Duodenal mucosa (tissue), 2 donors: ENCODE measurements around the gene SUPT20H.

ENCODE experiments used
- H3K27ac ChIP-seq: one replicate; pipeline ENCODE4 v1.7.0; 2013; ENCODE audit warnings: low read depth, low read length
- H3K27me3 ChIP-seq, 2 donors: one replicate each; pipeline ENCODE4 v1.7.0; 2013; ENCODE audit warnings: low read length in 2 of 2, control low read depth in 1 of 2; ENCODE audit not compliant: insufficient read depth in 2 of 2, control insufficient read depth in 1 of 2
- H3K36me3 ChIP-seq, 2 donors: one replicate each; pipeline ENCODE4 v1.7.0; 2013; ENCODE audit warnings: low read length in 2 of 2, control low read depth in 1 of 2; ENCODE audit not compliant: insufficient read depth in 2 of 2, control insufficient read depth in 1 of 2
- H3K4me1 ChIP-seq, 2 donors: one replicate each; pipeline ENCODE4 v1.7.0; 2013; ENCODE audit warnings: low read length in 2 of 2, control low read depth in 1 of 2; ENCODE audit not compliant: insufficient read depth in 2 of 2, control insufficient read depth in 1 of 2
- H3K4me3 ChIP-seq, 2 donors: one replicate each; pipeline ENCODE4 v1.7.0; 2013; ENCODE audit warnings: low read length in 2 of 2, low read depth in 1 of 2
- H3K9ac ChIP-seq, 2 donors: one replicate each; pipeline ENCODE4 v1.7.0; 2013; ENCODE audit warnings: low read length in 2 of 2, low read depth in 1 of 2
- H3K9me3 ChIP-seq, 2 donors: one replicate each; pipeline ENCODE4 v1.7.0; 2013; ENCODE audit warnings: low read length in 2 of 2, control low read depth in 1 of 2; ENCODE audit not compliant: control insufficient read depth in 1 of 2

Gene SUPT20H

GRCh38 chr13:37058910-37059847 is at the start of gene SUPT20H:
Gene SUPT20H, minus strand, starts transcription at chr13:37059688. Its CDS starts 8,198 bp downstream, at chr13:37051490.
- Histone ChIP-seq H3K27me3 (no peaks in the 10 kb centered on the region), H3K4me3 (peak within 1 kb of the TSS; percentile 87 to 98), H3K4me1 (peaks cover 11 to 14% of the 10 kb centered on the region in 2 donors), H3K9me3 (no peaks in the 10 kb centered on the region), H3K9ac (peak within 1 kb of the TSS; percentile 81 to 86), H3K36me3 (peaks cover 0 to 5% of the 10 kb centered on the region in 2 donors), H3K27ac (peak within 1 kb of the TSS; percentile 90)

DNA sequence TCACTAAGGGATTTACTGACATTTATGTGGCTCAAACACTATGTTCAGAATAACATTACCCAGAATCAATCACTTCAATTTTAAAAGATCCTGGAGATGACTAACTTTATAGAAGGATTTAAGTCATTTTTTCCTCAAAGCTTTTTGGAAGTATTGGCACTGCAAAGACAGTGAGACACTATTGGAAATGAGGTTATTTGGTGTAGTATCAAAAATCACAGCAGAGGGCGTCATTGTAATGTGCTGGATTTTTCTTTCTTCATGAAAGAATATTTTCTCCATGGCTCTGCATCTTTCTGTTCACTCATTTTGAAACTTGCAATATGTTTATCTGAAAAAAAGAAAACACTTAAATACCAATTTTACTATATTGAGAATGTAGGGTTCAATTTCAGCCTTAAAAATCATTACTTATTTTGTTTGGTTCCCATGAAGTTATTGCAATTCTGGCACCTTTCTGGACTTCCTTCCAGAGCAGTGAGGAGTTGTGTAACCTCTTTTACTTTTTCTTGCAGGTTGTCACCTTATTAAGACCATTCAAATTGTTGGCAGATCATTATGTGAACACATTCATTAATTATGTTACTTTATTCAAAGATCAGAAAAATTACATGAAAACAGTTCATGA is 49.7 kb upstream of the SUPT20H start:
- H3K27me3 ChIP-seq, result no peaks in the 10 kb centered on the region
- no peaks in the 10 kb centered on the region for H3K9me3 ChIP-seq
- H3K27ac ChIP-seq, result no peak overlapping the region
- H3K4me1 ChIP-seq, result no peaks in the 10 kb centered on the region
- H3K36me3 ChIP-seq, result no peaks in the 10 kb centered on the region
- no peak overlapping the region for H3K4me3 ChIP-seq
- no peak overlapping the region for H3K9ac ChIP-seq

DNA sequence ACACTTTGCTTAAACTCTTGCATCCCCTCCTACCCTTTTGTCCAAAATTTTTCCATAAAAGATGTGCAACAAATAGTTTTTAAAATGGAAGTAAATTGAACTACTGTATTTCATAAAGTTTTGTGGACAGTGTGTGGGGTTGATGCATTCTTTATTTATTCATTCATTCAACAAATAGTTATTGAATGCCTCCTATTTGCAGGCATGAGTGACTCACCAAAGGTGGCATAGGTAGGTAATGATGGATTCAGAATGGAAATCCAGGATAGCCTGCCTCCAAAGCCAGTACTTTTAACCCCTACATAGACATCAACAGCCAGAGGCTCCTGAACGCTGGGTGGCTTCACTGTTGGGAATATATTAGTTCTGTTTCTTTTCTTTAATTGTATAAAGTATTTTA is 48.4 kb upstream of the SUPT20H start:
- Histone ChIP-seq H3K36me3 (no peaks in the 10 kb centered on the region), H3K27ac (no peak overlapping the region), H3K4me1 (no peaks in the 10 kb centered on the region), H3K9ac (no peak overlapping the region), H3K27me3 (no peaks in the 10 kb centered on the region), H3K9me3 (no peaks in the 10 kb centered on the region), H3K4me3 (no peak overlapping the region)

DNA sequence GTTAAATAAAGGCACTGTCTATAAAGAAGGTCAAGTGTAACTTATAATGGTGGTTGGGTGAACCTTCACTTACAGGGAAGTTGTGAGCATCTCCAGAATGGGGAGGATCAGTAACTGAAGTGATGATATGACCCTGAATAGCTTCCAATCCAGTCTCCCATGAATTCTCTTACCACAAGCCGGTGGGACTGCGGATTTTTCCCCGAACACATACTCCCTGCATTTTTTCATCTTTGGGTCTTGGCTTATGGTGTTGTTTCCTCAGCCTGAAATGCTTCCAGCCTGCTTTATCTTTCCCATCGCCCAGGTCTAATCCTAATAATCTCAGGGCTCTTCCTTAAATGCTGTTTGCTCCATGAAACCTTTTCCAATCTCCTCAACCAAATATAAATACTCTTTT is 48.0 kb upstream of the SUPT20H start:
- H3K27ac ChIP-seq, result no peak overlapping the region
- no peak overlapping the region for H3K9ac ChIP-seq
- no peaks in the 10 kb centered on the region for H3K36me3 ChIP-seq
- H3K4me1 ChIP-seq, result no peaks in the 10 kb centered on the region
- H3K9me3 ChIP-seq, result no peaks in the 10 kb centered on the region
- no peaks in the 10 kb centered on the region for H3K27me3 ChIP-seq
- no peak overlapping the region for H3K4me3 ChIP-seq

- H3K4me3 ChIP-seq, result no peak overlapping the region
- no peak overlapping the region for H3K9ac ChIP-seq
- H3K27ac ChIP-seq, result no peak overlapping the region
- H3K36me3 ChIP-seq, result no peaks in the 10 kb centered on the region
- H3K4me1 ChIP-seq, result no peaks in the 10 kb centered on the region
- H3K27me3 ChIP-seq, result no peaks in the 10 kb centered on the region
- no peaks in the 10 kb centered on the region for H3K9me3 ChIP-seq
Observed at GRCh38 chr13:37106642-37107041, 47.2 kb upstream of the SUPT20H start.

- Histone ChIP-seq H3K9me3 (no peaks in the 10 kb centered on the region), H3K4me1 (no peaks in the 10 kb centered on the region), H3K36me3 (no peaks in the 10 kb centered on the region), H3K9ac (no peak within 1 kb of the TSS), H3K27ac (no peak within 1 kb of the TSS), H3K27me3 (no peaks in the 10 kb centered on the region), H3K4me3 (no peak within 1 kb of the TSS)
Observed at GRCh38 chr13:37105251-37105714, 45.8 kb upstream of the SUPT20H start, which contains the start of gene CSNK1A1L. Gene CSNK1A1L, minus strand, starts transcription at chr13:37105664. Its CDS starts 408 bp downstream, at chr13:37105256.

- H3K9me3 ChIP-seq, result no peaks in the 10 kb centered on the region
- no peak overlapping the region for H3K4me3 ChIP-seq
- no peaks in the 10 kb centered on the region for H3K36me3 ChIP-seq
- H3K4me1 ChIP-seq, result no peaks in the 10 kb centered on the region
- H3K27me3 ChIP-seq, result no peaks in the 10 kb centered on the region
- H3K27ac ChIP-seq, result no peak overlapping the region
- H3K9ac ChIP-seq, result no peak overlapping the region
Observed at GRCh38 chr13:37102896-37103295, 43.4 kb upstream of the SUPT20H start.

- no peak overlapping the region for H3K9ac ChIP-seq
- H3K27ac ChIP-seq, result no peak overlapping the region
- no peaks in the 10 kb centered on the region for H3K27me3 ChIP-seq
- H3K4me1 ChIP-seq, result no peaks in the 10 kb centered on the region
- no peaks in the 10 kb centered on the region for H3K36me3 ChIP-seq
- no peaks in the 10 kb centered on the region for H3K9me3 ChIP-seq
- H3K4me3 ChIP-seq, result no peak overlapping the region
Observed at GRCh38 chr13:37101201-37101600, 41.7 kb upstream of the SUPT20H start.

- Histone ChIP-seq H3K27ac (no peak overlapping the region), H3K36me3 (no peaks in the 10 kb centered on the region), H3K9me3 (no peaks in the 10 kb centered on the region), H3K4me3 (no peak overlapping the region), H3K9ac (no peak overlapping the region), H3K4me1 (no peaks in the 10 kb centered on the region), H3K27me3 (no peaks in the 10 kb centered on the region)
Observed at GRCh38 chr13:37100731-37101130, 41.2 kb upstream of the SUPT20H start.

DNA sequence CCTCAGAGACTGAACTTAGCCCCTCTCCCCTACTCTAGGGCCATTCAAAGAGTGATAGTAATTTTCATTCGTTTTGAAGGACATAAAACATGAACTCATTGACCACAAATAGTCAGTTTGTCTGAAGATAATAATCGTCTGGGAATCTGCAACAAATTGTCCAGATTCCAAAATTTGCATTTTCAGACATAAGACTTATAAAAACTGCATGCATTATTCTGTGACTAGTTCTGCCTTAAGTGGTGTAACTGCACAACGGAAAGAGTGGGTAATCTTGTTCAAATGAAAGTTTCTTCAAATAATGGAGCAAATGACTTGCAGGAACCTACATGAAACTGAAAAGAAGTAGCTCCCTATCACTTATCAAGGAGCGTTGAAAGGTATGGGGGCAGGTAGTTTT is 37.6 kb upstream of the SUPT20H start:
- H3K9ac ChIP-seq, result no peak overlapping the region
- H3K4me1 ChIP-seq, result no peaks in the 10 kb centered on the region
- H3K9me3 ChIP-seq, result no peaks in the 10 kb centered on the region
- H3K27me3 ChIP-seq, result no peaks in the 10 kb centered on the region
- H3K27ac ChIP-seq, result no peak overlapping the region
- H3K4me3 ChIP-seq, result no peak overlapping the region
- no peaks in the 10 kb centered on the region for H3K36me3 ChIP-seq
